ENCODE results near the gene SMCR8. TPM values are rescaled to one million over a fixed set of nuclear protein-coding genes. Genes with fewer than 3 reads are reported as not detected.

Gene SMCR8
- total and polyA plus RNA-seq, 10 of the 15 experiments (the other 5 are each of a cell fraction or from before 2014, with no cell fraction given), result 0.52 to 16.4 (median 8.0) TPM

Small RNA genes within 50 kb of the gene (microRNA-seq; reads per million reads assigned to microRNA genes)
- gene MIR6778, result not detected

Other genes starting within 250 kb of the SMCR8 start
Only the 7 nearest of the 10 such genes appear.
- gene ALKBH5, start 131.5 kb upstream of the SMCR8 start, total RNA-seq (2014; rRNA removed), result 62.7 and 65.9 TPM in 2 replicates
- 45.0 and 47.0 TPM in 2 replicates for gene ALKBH5, start 131.5 kb upstream of the SMCR8 start, total RNA-seq (2014; rRNA removed; fragmentation: Illumina TruSeq; extraction: Trizol)
- gene ALKBH5, start 131.5 kb upstream of the SMCR8 start, total RNA-seq (2021), result 77.0 and 78.3 TPM in 2 replicates
- gene ALKBH5, start 131.5 kb upstream of the SMCR8 start, polyA plus RNA-seq (2011; rRNA removed), result 98.6 and 99.9 TPM in 2 replicates
- 34.8 and 44.7 TPM in 2 replicates for gene ALKBH5, start 131.5 kb upstream of the SMCR8 start, polyA plus RNA-seq (2014; fragmentation: Illumina TruSeq; extraction: Trizol)
- gene ALKBH5, start 131.5 kb upstream of the SMCR8 start, polyA plus RNA-seq (2014; fragmentation: Nextera tagmentation; extraction: Ambion mirVana), result 10 to 100 TPM; 13.7 to 31.8 TPM
- gene ALKBH5, start 131.5 kb upstream of the SMCR8 start, polyA plus RNA-seq (2014; rRNA removed), result 51.8 and 54.0 TPM in 2 replicates
- 10 to 100 TPM; 53.0 to 59.3 TPM for gene ALKBH5, start 131.5 kb upstream of the SMCR8 start, polyA plus RNA-seq (2016; fragmentation: Nextera tagmentation; extraction: Ambion mirVana)
- gene LLGL1, start 89.7 kb upstream of the SMCR8 start, total RNA-seq (2014; rRNA removed), result 5.9 and 7.8 TPM in 2 replicates
- 1.9 and 3.0 TPM in 2 replicates for gene LLGL1, start 89.7 kb upstream of the SMCR8 start, total RNA-seq (2014; rRNA removed; fragmentation: Illumina TruSeq; extraction: Trizol)
- gene LLGL1, start 89.7 kb upstream of the SMCR8 start, total RNA-seq (2021), result 8.8 and 9.2 TPM in 2 replicates
- 1.5 and 3.7 TPM in 2 replicates for gene LLGL1, start 89.7 kb upstream of the SMCR8 start, polyA plus RNA-seq (2011; rRNA removed)
- gene LLGL1, start 89.7 kb upstream of the SMCR8 start, polyA plus RNA-seq (2014; fragmentation: Illumina TruSeq; extraction: Trizol), result 0.70 and 2.0 TPM in 2 replicates
- under 1 TPM; 0.02 TPM for gene LLGL1, start 89.7 kb upstream of the SMCR8 start, polyA plus RNA-seq (2014; fragmentation: Nextera tagmentation; extraction: Ambion mirVana)
- 8.7 and 9.8 TPM in 2 replicates for gene LLGL1, start 89.7 kb upstream of the SMCR8 start, polyA plus RNA-seq (2014; rRNA removed)
- gene LLGL1, start 89.7 kb upstream of the SMCR8 start, polyA plus RNA-seq (2016; fragmentation: Nextera tagmentation; extraction: Ambion mirVana), result 1 to 10 TPM in 1 of 2 experiments, under 1 TPM in 1; 0.82 to 1.3 TPM
- gene FLII, start 56.6 kb upstream of the SMCR8 start, total RNA-seq (2014; rRNA removed), result 109 and 118 TPM in 2 replicates
- 83.1 and 84.3 TPM in 2 replicates for gene FLII, start 56.6 kb upstream of the SMCR8 start, total RNA-seq (2014; rRNA removed; fragmentation: Illumina TruSeq; extraction: Trizol)
- gene FLII, start 56.6 kb upstream of the SMCR8 start, total RNA-seq (2021), result 169 and 182 TPM in 2 replicates
- gene FLII, start 56.6 kb upstream of the SMCR8 start, polyA plus RNA-seq (2011; rRNA removed), result 110 and 200 TPM in 2 replicates
- gene FLII, start 56.6 kb upstream of the SMCR8 start, polyA plus RNA-seq (2014; fragmentation: Illumina TruSeq; extraction: Trizol), result 75.4 and 94.4 TPM in 2 replicates
- gene FLII, start 56.6 kb upstream of the SMCR8 start, polyA plus RNA-seq (2014; fragmentation: Nextera tagmentation; extraction: Ambion mirVana), result 10 to 100 TPM; 22.2 to 33.0 TPM
- gene FLII, start 56.6 kb upstream of the SMCR8 start, polyA plus RNA-seq (2014; rRNA removed), result 122 and 124 TPM in 2 replicates
- gene FLII, start 56.6 kb upstream of the SMCR8 start, polyA plus RNA-seq (2016; fragmentation: Nextera tagmentation; extraction: Ambion mirVana), result 100 to 1,000 TPM; 128 to 139 TPM
- gene MIEF2, start 54.6 kb upstream of the SMCR8 start, total RNA-seq (2014; rRNA removed), result 6.6 and 7.3 TPM in 2 replicates
- gene MIEF2, start 54.6 kb upstream of the SMCR8 start, total RNA-seq (2014; rRNA removed; fragmentation: Illumina TruSeq; extraction: Trizol), result 1.6 and 1.7 TPM in 2 replicates
- gene MIEF2, start 54.6 kb upstream of the SMCR8 start, total RNA-seq (2021), result 8.3 and 8.4 TPM in 2 replicates
- gene MIEF2, start 54.6 kb upstream of the SMCR8 start, polyA plus RNA-seq (2011; rRNA removed), result 2.3 and 3.9 TPM in 2 replicates
- 0.35 and 1.4 TPM in 2 replicates for gene MIEF2, start 54.6 kb upstream of the SMCR8 start, polyA plus RNA-seq (2014; fragmentation: Illumina TruSeq; extraction: Trizol)
- gene MIEF2, start 54.6 kb upstream of the SMCR8 start, polyA plus RNA-seq (2014; fragmentation: Nextera tagmentation; extraction: Ambion mirVana), result under 1 TPM; 0.16 to 0.42 TPM
- gene MIEF2, start 54.6 kb upstream of the SMCR8 start, polyA plus RNA-seq (2014; rRNA removed), result 4.2 and 6.1 TPM in 2 replicates
- 1 to 10 TPM; 7.1 to 9.2 TPM for gene MIEF2, start 54.6 kb upstream of the SMCR8 start, polyA plus RNA-seq (2016; fragmentation: Nextera tagmentation; extraction: Ambion mirVana)
- gene TOP3A, start 299 bp upstream of the SMCR8 start, total RNA-seq (2014; rRNA removed), result 32.8 and 39.5 TPM in 2 replicates
- gene TOP3A, start 299 bp upstream of the SMCR8 start, total RNA-seq (2014; rRNA removed; fragmentation: Illumina TruSeq; extraction: Trizol), result 31.3 and 33.6 TPM in 2 replicates
- gene TOP3A, start 299 bp upstream of the SMCR8 start, total RNA-seq (2021), result 50.0 and 51.9 TPM in 2 replicates
- 21.6 and 25.3 TPM in 2 replicates for gene TOP3A, start 299 bp upstream of the SMCR8 start, polyA plus RNA-seq (2011; rRNA removed)
- gene TOP3A, start 299 bp upstream of the SMCR8 start, polyA plus RNA-seq (2014; fragmentation: Illumina TruSeq; extraction: Trizol), result 22.8 and 30.8 TPM in 2 replicates
- gene TOP3A, start 299 bp upstream of the SMCR8 start, polyA plus RNA-seq (2014; fragmentation: Nextera tagmentation; extraction: Ambion mirVana), result 10 to 100 TPM in 1 of 2 experiments, 1 to 10 TPM in 1; 4.2 to 11.5 TPM
- 30.0 and 30.2 TPM in 2 replicates for gene TOP3A, start 299 bp upstream of the SMCR8 start, polyA plus RNA-seq (2014; rRNA removed)
- 10 to 100 TPM; 35.3 to 39.4 TPM for gene TOP3A, start 299 bp upstream of the SMCR8 start, polyA plus RNA-seq (2016; fragmentation: Nextera tagmentation; extraction: Ambion mirVana)
- gene SHMT1, start 48.3 kb downstream of the SMCR8 start, total RNA-seq (2014; rRNA removed), result 36.6 and 38.8 TPM in 2 replicates
- gene SHMT1, start 48.3 kb downstream of the SMCR8 start, total RNA-seq (2014; rRNA removed; fragmentation: Illumina TruSeq; extraction: Trizol), result 23.5 and 27.2 TPM in 2 replicates
- 34.9 and 38.0 TPM in 2 replicates for gene SHMT1, start 48.3 kb downstream of the SMCR8 start, total RNA-seq (2021)
- 14.6 and 21.7 TPM in 2 replicates for gene SHMT1, start 48.3 kb downstream of the SMCR8 start, polyA plus RNA-seq (2011; rRNA removed)
- 21.9 and 31.3 TPM in 2 replicates for gene SHMT1, start 48.3 kb downstream of the SMCR8 start, polyA plus RNA-seq (2014; fragmentation: Illumina TruSeq; extraction: Trizol)
- gene SHMT1, start 48.3 kb downstream of the SMCR8 start, polyA plus RNA-seq (2014; fragmentation: Nextera tagmentation; extraction: Ambion mirVana), result 1 to 10 TPM; 5.2 to 7.5 TPM
- 38.0 and 39.6 TPM in 2 replicates for gene SHMT1, start 48.3 kb downstream of the SMCR8 start, polyA plus RNA-seq (2014; rRNA removed)
- gene SHMT1, start 48.3 kb downstream of the SMCR8 start, polyA plus RNA-seq (2016; fragmentation: Nextera tagmentation; extraction: Ambion mirVana), result 10 to 100 TPM; 59.7 to 60.1 TPM
- gene EVPLL, start 62.5 kb downstream of the SMCR8 start, total RNA-seq (2014; rRNA removed), result not detected in 2 replicates
- not detected in 2 replicates for gene EVPLL, start 62.5 kb downstream of the SMCR8 start, total RNA-seq (2014; rRNA removed; fragmentation: Illumina TruSeq; extraction: Trizol)
- gene EVPLL, start 62.5 kb downstream of the SMCR8 start, total RNA-seq (2021), result not detected in 2 replicates
- gene EVPLL, start 62.5 kb downstream of the SMCR8 start, polyA plus RNA-seq (2011; rRNA removed), result not detected in 2 replicates
- not detected in 2 replicates for gene EVPLL, start 62.5 kb downstream of the SMCR8 start, polyA plus RNA-seq (2014; fragmentation: Illumina TruSeq; extraction: Trizol)
- not detected for gene EVPLL, start 62.5 kb downstream of the SMCR8 start, polyA plus RNA-seq (2014; fragmentation: Nextera tagmentation; extraction: Ambion mirVana)
- gene EVPLL, start 62.5 kb downstream of the SMCR8 start, polyA plus RNA-seq (2014; rRNA removed), result not detected in 2 replicates
- gene EVPLL, start 62.5 kb downstream of the SMCR8 start, polyA plus RNA-seq (2016; fragmentation: Nextera tagmentation; extraction: Ambion mirVana), result not detected